HepG2 (cell line): Measurements from ENCODE around the gene NUDT3. TPM values are rescaled to one million over a fixed set of nuclear protein-coding genes. Genes with fewer than 3 reads are reported as not detected.

ENCODE experiments used
- ATAC-seq: fragments of 200-7000 bp; cut with Tn5 transposase; 3 replicates; pipeline ENCODE4 v1.9.1; 2020; ENCODE audit warnings: mild to moderate bottlenecking, moderate library complexity
- BruUV-seq: library from RNA; stranded (reverse); fragments of 400-500 nt; replicated peaks from 2 replicates; lab custom pipeline; 2021; lab: Mats Ljungman, UMichigan
- CTCF ChIA-PET: fragments of 300-600 bp; formaldehyde crosslinking; extraction: SDS; loops from one replicate; lab custom pipeline; 2021; ENCODE audit warnings: low total read pairs, inconsistent platforms, low intra/inter-chr PET ratio; lab: Yijun Ruan, JAX
- POLR2A ChIA-PET: fragments of 350-600 bp; sonication (Branson Sonifier 250); formaldehyde crosslinking; loops from one replicate; lab custom pipeline; 2020; ENCODE audit warnings: antibody characterized with exemption, inconsistent platforms; lab: Yijun Ruan, JAX
- DNase-seq: peaks from one replicate; pipeline ENCODE4 v3.0.0-alpha.2; 2015; ENCODE audit warnings: low spot score
- FAIRE-seq: peaks from 3 replicates; lab custom pipeline; 2011; peaks lifted over from hg19 to GRCh38; lab: Jason Lieb, UNC
- H2AFZ ChIP-seq: one replicate; pipeline ENCODE4 v1.6.1; 2011; ENCODE audit warnings: low read length, inconsistent platforms
- H3K27ac ChIP-seq: fragments of 300-600 bp; 3 replicates; pipeline ENCODE4 v1.8.0; 2011; ENCODE audit warnings: mixed run types, mild to moderate bottlenecking, mixed read lengths, low read length, inconsistent platforms; ENCODE audit not compliant: insufficient read depth; ENCODE audit errors: extremely low read length
- H3K27me3 ChIP-seq, 2 experiments: fragments of 200-600 bp in 1 of 2; 2 replicates in 1 of 2; 3 replicates in 1 of 2; pipeline versions ENCODE4 v1.6.0 to v1.8.0; 2011; ENCODE audit warnings: low read length in 2 of 2, mild to moderate bottlenecking in 2 of 2, moderate library complexity in 2 of 2, inconsistent platforms in 1 of 2; ENCODE audit not compliant: insufficient read depth in 2 of 2, control insufficient read depth in 1 of 2
- H3K36me3 ChIP-seq, 2 experiments: fragments of 200-600 bp in 1 of 2; replicated peaks in 1 of 2; 2 replicates in 1 of 2; 3 replicates in 1 of 2; pipeline versions ENCODE4 v1.5.1 to v1.8.0; 2011; ENCODE audit warnings: low read length in 2 of 2, inconsistent platforms in 1 of 2; ENCODE audit not compliant: insufficient read depth in 2 of 2, control insufficient read depth in 1 of 2
- H3K4me1 ChIP-seq: 2 replicates; pipeline ENCODE4 v1.5.1; 2012; ENCODE audit warnings: low read length, inconsistent platforms; ENCODE audit not compliant: insufficient read depth
- H3K4me2 ChIP-seq: 2 replicates; pipeline ENCODE4 v1.6.0; 2011; ENCODE audit warnings: low read depth, low read length, inconsistent platforms
- H3K4me3 ChIP-seq, 3 experiments: fragments of 200-600 bp in 1 of 3; sonication (generic), shearing (Covaris generic) in 1 of 3; replicated peaks in 1 of 3; 2 replicates each; pipeline ENCODE4 v1.5.1; 2011 to 2016; ENCODE audit warnings: low read length in 3 of 3, inconsistent platforms in 2 of 3, low read depth in 2 of 3, mild to moderate bottlenecking in 2 of 3, control low read depth in 1 of 3, mixed read lengths in 1 of 3; ENCODE audit not compliant: insufficient read depth in 1 of 3
- H3K79me2 ChIP-seq: one replicate; pipeline ENCODE4 v1.6.1; 2011; ENCODE audit warnings: low read length, inconsistent platforms; ENCODE audit not compliant: insufficient read depth
- H3K9ac ChIP-seq: 2 replicates; pipeline ENCODE4 v1.6.0; 2011; ENCODE audit warnings: mild to moderate bottlenecking, low read depth, low read length, inconsistent platforms; ENCODE audit not compliant: insufficient read depth
- H3K9me3 ChIP-seq: 2 replicates; pipeline ENCODE4 v1.5.1; 2012; ENCODE audit warnings: mild to moderate bottlenecking, low read length
- H4K20me1 ChIP-seq: 2 replicates; pipeline ENCODE4 v1.6.0; 2011; ENCODE audit warnings: inconsistent platforms, mild to moderate bottlenecking, low read length, moderate library complexity; ENCODE audit not compliant: insufficient read depth
- CHD2 ChIP-seq: IDR thresholded peaks from 2 replicates; pipeline ENCODE4 v1.6.1; 2011; ENCODE audit warnings: low read depth, low read length, improper control_type of control experiment
- DNMT1 ChIP-seq: sonication (generic); formaldehyde crosslinking; IDR thresholded peaks from 2 replicates; pipeline ENCODE4 v1.5.1; 2020; ENCODE audit warnings: mild to moderate bottlenecking, missing genetic modification reagents
- ELF3 ChIP-seq: IDR thresholded peaks from 2 replicates; pipeline ENCODE4 v1.6.1; 2016; ENCODE audit warnings: missing genetic modification reagents, missing compliant biosample characterization
- ETV5 ChIP-seq: IDR thresholded peaks from 2 replicates; pipeline ENCODE4 v1.6.1; 2018; ENCODE audit warnings: missing biosample characterization, missing genetic modification reagents, inconsistent platforms, borderline replicate concordance
- GABPA ChIP-seq, 2 experiments: IDR thresholded peaks; 2 replicates each; pipeline ENCODE4 v1.6.1; 2011 to 2016; ENCODE audit warnings: low read depth in 2 of 2, low read length in 1 of 2, missing biosample characterization in 1 of 2, missing genetic modification characterization in 1 of 2
- GATAD2A ChIP-seq: IDR thresholded peaks from 2 replicates; pipeline ENCODE4 v1.6.1; 2016
- KAT8 ChIP-seq: IDR thresholded peaks from 2 replicates; pipeline ENCODE4 v1.6.1; 2016; ENCODE audit warnings: missing genetic modification reagents, missing compliant biosample characterization
- LCORL ChIP-seq, 2 experiments: fragments of 450-650 bp in 1 of 2; sonication (generic) in 1 of 2; formaldehyde crosslinking in 1 of 2; IDR thresholded peaks; 2 replicates each; pipeline versions ENCODE4 v1.5.0 to v1.6.1; 2017 to 2020; ENCODE audit warnings: antibody characterized with exemption in 1 of 2, missing genetic modification reagents in 1 of 2
- NFATC3 ChIP-seq: sonication (generic); formaldehyde crosslinking; IDR thresholded peaks from 2 replicates; pipeline ENCODE4 v1.5.1; 2020; ENCODE audit warnings: mild to moderate bottlenecking, missing genetic modification reagents
- RARA ChIP-seq: IDR thresholded peaks from 2 replicates; pipeline ENCODE4 v1.6.1; 2016; ENCODE audit warnings: missing genetic modification reagents, missing compliant biosample characterization
- SALL1 ChIP-seq: sonication (generic); formaldehyde crosslinking; IDR thresholded peaks from 2 replicates; pipeline ENCODE4 v1.8.0; 2022; ENCODE audit warnings: mild to moderate bottlenecking, missing genetic modification reagents
- ZFX ChIP-seq: sonication (generic); formaldehyde crosslinking; IDR thresholded peaks from 2 replicates; pipeline ENCODE4 v1.4.0; 2020; ENCODE audit warnings: mild to moderate bottlenecking, low read depth, missing genetic modification reagents, moderate library complexity
- whole genome bisulfite sequencing: methylation state at CpG from one replicate; pipeline ENCODE4 v1.1.6; 2017; ENCODE audit warnings: low lambda C conversion rate; 5-methylcytosine and 5-hydroxymethylcytosine counted together
- in situ Hi-C: cut with HindIII; loops from 2 replicates; pipeline ENCODE4 v1.10.0; 2017; ENCODE audit warnings: low pct_unique_long_range_greater_than_20kb; ENCODE audit not compliant: extremely low pct_ligation_motif_present
- intact Hi-C: fragments of 100-400 bp; cut with micrococcal nuclease; formaldehyde crosslinking; loops from one replicate; pipeline ENCODE4 v1.10.0; 2022; ENCODE audit not compliant: unreplicated experiment
- polyA plus RNA-seq, 8 experiments: library from polyadenylated mRNA; depleted of rRNA in 3 of 8; stranded (reverse) in 7 of 8; unstranded in 1 of 8; fragments of >200 nt; fragmentation: Illumina TruSeq in 4 of 8; extraction: Trizol in 4 of 8; gene quantifications; 2 replicates each; pipeline versions ENCODE4 v1.2.1 to v1.2.3, GENCODE V29; 2011 to 2016; ENCODE audit warnings: low read depth in 4 of 8, missing spikeins in 1 of 8, mixed read lengths in 1 of 8; ENCODE audit not compliant: insufficient read depth in 1 of 8
- total RNA-seq, 5 experiments: library from RNA; depleted of rRNA; stranded (reverse); fragments of >200 nt; fragmentation: Illumina TruSeq; extraction: Trizol; gene quantifications; 2 replicates each; pipeline ENCODE4 v1.2.3, GENCODE V29; 2016; ENCODE audit warnings: low read depth in 1 of 5
- TF ChIP-seq, protein P1 (sequence below): sonication (generic); formaldehyde crosslinking; IDR thresholded peaks from 2 replicates; pipeline ENCODE4; 2020; ENCODE audit warnings: missing genetic modification reagents, mild to moderate bottlenecking, borderline replicate concordance

The NUDT3 gene
- total and polyA plus RNA-seq, 2 of the 13 experiments (the other 11 are each of a cell fraction or from before 2014, with no cell fraction given), result 20.2 to 20.6 TPM

DNA sequence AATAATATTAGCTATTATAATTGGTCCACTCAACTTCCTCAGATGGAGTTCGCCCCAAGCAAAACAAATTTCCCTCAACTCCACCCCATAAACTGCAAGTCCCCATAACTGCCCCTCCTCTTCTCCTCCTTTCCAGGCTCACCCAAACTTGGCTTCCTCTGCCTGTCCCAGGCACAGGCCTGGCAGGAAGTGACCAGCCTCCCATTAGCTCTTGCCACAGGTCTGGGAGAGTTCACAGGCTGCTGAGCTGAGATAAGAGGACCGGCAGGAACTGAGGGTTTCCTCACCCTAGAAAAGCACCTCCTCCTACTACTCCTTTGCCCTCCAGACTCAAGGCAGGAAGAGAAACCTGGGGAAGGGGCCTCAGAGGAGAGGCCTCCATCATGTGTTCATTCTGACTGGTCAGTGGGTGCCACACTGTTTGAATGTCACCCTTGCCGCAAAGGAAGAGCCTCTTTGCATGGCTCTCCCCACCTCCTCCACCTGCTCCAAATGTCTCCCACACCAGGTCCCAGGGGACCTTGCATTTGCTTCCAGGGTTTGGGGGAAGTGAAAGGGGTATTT is 119.1 kb downstream of the NUDT3 start:
- in situ Hi-C loops (no loop called here), intact Hi-C loops (no loop called here)
- POLR2A ChIA-PET, result no interaction called here
- Histone ChIP-seq H3K4me1 (peaks cover 57% of the 10 kb centered on the region), H3K36me3 (no peaks in the 10 kb centered on the region), H3K4me2 (peak overlapping the region; percentile 49), H3K4me3 (no peak overlapping the region), H2AFZ (no peak overlapping the region), H3K27ac (no peak overlapping the region), H3K9ac (no peak overlapping the region), H3K79me2 (no peaks in the 10 kb centered on the region), H3K9me3 (no peaks in the 10 kb centered on the region), H4K20me1 (no peaks in the 10 kb centered on the region), H3K27me3 (no peaks in the 10 kb centered on the region)
- DNase-seq (peak; percentile 46), FAIRE-seq (no peak), ATAC-seq (peak; percentile 53)
- BruUV-seq, result no TSS peak
- WGBS, result 37% methylated on average over 2 of the region's 3 CpGs
- CTCF ChIA-PET, result no interaction called here
- no peak for TF ChIP-seq LCORL (IDR thresholded peaks at IDR 0.05)
- TF ChIP-seq LCORL (CRISPR knock-in tag; IDR thresholded peaks at IDR 0.05), result 0 out of 2 replicates have a peak, but pooled peaks have one; percentile 37
- 0 out of 2 replicates have a peak, but pooled peaks have one; percentile 34 for TF ChIP-seq ELF3 (CRISPR knock-in tag)
- TF ChIP-seq KAT8, result 0 out of 2 replicates have a peak, but pooled peaks have one; percentile 12
- no peak for TF ChIP-seq GABPA (IDR thresholded peaks at IDR 0.05; ENCODE audit: low read depth, low read length)
- TF ChIP-seq GABPA (CRISPR knock-in tag; IDR thresholded peaks at IDR 0.05; ENCODE audit: low read depth), result 0 out of 2 replicates have a peak, but pooled peaks have one; percentile 11
- no peak for TF ChIP-seq GATAD2A (CRISPR knock-in tag)
- TF ChIP-seq, protein P1, sequence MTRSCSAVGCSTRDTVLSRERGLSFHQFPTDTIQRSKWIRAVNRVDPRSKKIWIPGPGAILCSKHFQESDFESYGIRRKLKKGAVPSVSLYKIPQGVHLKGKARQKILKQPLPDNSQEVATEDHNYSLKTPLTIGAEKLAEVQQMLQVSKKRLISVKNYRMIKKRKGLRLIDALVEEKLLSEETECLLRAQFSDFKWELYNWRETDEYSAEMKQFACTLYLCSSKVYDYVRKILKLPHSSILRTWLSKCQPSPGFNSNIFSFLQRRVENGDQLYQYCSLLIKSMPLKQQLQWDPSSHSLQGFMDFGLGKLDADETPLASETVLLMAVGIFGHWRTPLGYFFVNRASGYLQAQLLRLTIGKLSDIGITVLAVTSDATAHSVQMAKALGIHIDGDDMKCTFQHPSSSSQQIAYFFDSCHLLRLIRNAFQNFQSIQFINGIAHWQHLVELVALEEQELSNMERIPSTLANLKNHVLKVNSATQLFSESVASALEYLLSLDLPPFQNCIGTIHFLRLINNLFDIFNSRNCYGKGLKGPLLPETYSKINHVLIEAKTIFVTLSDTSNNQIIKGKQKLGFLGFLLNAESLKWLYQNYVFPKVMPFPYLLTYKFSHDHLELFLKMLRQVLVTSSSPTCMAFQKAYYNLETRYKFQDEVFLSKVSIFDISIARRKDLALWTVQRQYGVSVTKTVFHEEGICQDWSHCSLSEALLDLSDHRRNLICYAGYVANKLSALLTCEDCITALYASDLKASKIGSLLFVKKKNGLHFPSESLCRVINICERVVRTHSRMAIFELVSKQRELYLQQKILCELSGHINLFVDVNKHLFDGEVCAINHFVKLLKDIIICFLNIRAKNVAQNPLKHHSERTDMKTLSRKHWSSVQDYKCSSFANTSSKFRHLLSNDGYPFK (CRISPR knock-in tag), result no peak
- TF ChIP-seq ETV5 (CRISPR knock-in tag), result peak; percentile 58; the same call in 1 of the 2 replicates
- TF ChIP-seq ZFX (CRISPR knock-in tag), result peak; percentile 42
- TF ChIP-seq DNMT1 (CRISPR knock-in tag), result no peak
- TF ChIP-seq RARA (CRISPR knock-in tag), result 0 out of 2 replicates have a peak, but pooled peaks have one; percentile 22
- no peak for TF ChIP-seq CHD2
- TF ChIP-seq SALL1 (CRISPR knock-in tag), result peak; percentile 39; the same call in 1 of the 2 replicates
- TF ChIP-seq NFATC3 (CRISPR knock-in tag), result no peak
